H9 (cell line): ENCODE data around the gene OGFRL1. TPM values are rescaled to one million over a fixed set of nuclear protein-coding genes. Genes with fewer than 3 reads are reported as not detected.

Experiments used
- DNase-seq: peaks from one replicate; pipeline ENCODE4 v3.0.0-alpha.2; 2017
- H2AFZ ChIP-seq: one replicate; pipeline ENCODE4 v1.6.1; 2013; ENCODE audit warnings: mild to moderate bottlenecking, low read length, control low read depth, moderate library complexity
- H2AK5ac ChIP-seq: 2 replicates; pipeline ENCODE4 v1.6.1; 2013; ENCODE audit warnings: low read length, control low read depth, mixed read lengths; ENCODE audit not compliant: insufficient read length
- H2BK120ac ChIP-seq: one replicate; pipeline ENCODE4 v1.6.1; 2013; ENCODE audit warnings: low read depth, mild to moderate bottlenecking, low read length, control low read depth, inconsistent platforms; ENCODE audit not compliant: poor library complexity, severe bottlenecking
- H2BK12ac ChIP-seq: 2 replicates; pipeline ENCODE4 v1.6.1; 2013; ENCODE audit warnings: low read length, control low read depth, mixed read lengths, low read depth; ENCODE audit not compliant: insufficient read length
- H2BK15ac ChIP-seq: 2 replicates; pipeline ENCODE4 v1.6.1; 2013; ENCODE audit warnings: low read depth, low read length, control low read depth
- H2BK20ac ChIP-seq: one replicate; pipeline ENCODE4 v1.6.1; 2013; ENCODE audit warnings: low read depth, mild to moderate bottlenecking, low read length, control low read depth, inconsistent platforms; ENCODE audit not compliant: poor library complexity, severe bottlenecking
- H2BK5ac ChIP-seq: 2 replicates; pipeline ENCODE4 v1.6.1; 2013; ENCODE audit warnings: low read length, control low read depth, mixed read lengths; ENCODE audit not compliant: insufficient read length
- H3K14ac ChIP-seq: 2 replicates; pipeline ENCODE4 v1.6.1; 2013; ENCODE audit warnings: low read length, control low read depth; ENCODE audit not compliant: insufficient read depth
- H3K18ac ChIP-seq: 2 replicates; pipeline ENCODE4 v1.6.1; 2013; ENCODE audit warnings: low read depth, mild to moderate bottlenecking, mixed read lengths, low read length, control low read depth; ENCODE audit not compliant: insufficient read length
- H3K23ac ChIP-seq: 2 replicates; pipeline ENCODE4 v1.6.1; 2013; ENCODE audit warnings: low read length, control low read depth, mixed read lengths, low read depth; ENCODE audit not compliant: insufficient read length
- H3K23me2 ChIP-seq: 2 replicates; pipeline ENCODE4 v1.6.1; 2013; ENCODE audit warnings: low read depth, mild to moderate bottlenecking, mixed read lengths, low read length, control low read depth; ENCODE audit not compliant: insufficient read length, poor library complexity, severe bottlenecking
- H3K27ac ChIP-seq: 2 replicates; pipeline ENCODE4 v1.5.1; 2013; ENCODE audit warnings: low read length, control low read depth, mixed read lengths, low read depth; ENCODE audit not compliant: insufficient read length
- H3K27me3 ChIP-seq: 2 replicates; pipeline ENCODE4 v1.6.1; 2013; ENCODE audit warnings: low read length, control low read depth, inconsistent platforms; ENCODE audit not compliant: insufficient read depth
- H3K4ac ChIP-seq: 2 replicates; pipeline ENCODE4 v1.6.1; 2013; ENCODE audit warnings: low read depth, mild to moderate bottlenecking, control low read depth, inconsistent platforms, low read length, moderate library complexity
- H3K4me1 ChIP-seq: 2 replicates; pipeline ENCODE4 v1.6.1; 2013; ENCODE audit warnings: low read length, control low read depth, inconsistent platforms; ENCODE audit not compliant: insufficient read depth
- H3K4me2 ChIP-seq: 2 replicates; pipeline ENCODE4 v1.6.1; 2013; ENCODE audit warnings: low read length, control low read depth, mixed read lengths; ENCODE audit not compliant: insufficient read length, insufficient read depth
- H3K56ac ChIP-seq: 2 replicates; pipeline ENCODE4 v1.6.1; 2013; ENCODE audit warnings: low read depth, mild to moderate bottlenecking, mixed read lengths, low read length, control low read depth; ENCODE audit not compliant: insufficient read length
- H3K79me1 ChIP-seq: 2 replicates; pipeline ENCODE4 v1.6.1; 2013; ENCODE audit warnings: low read depth, mild to moderate bottlenecking, moderate library complexity, low read length, control low read depth, inconsistent platforms; ENCODE audit not compliant: insufficient read depth, poor library complexity, severe bottlenecking
- H3K79me2 ChIP-seq: 2 replicates; pipeline ENCODE4 v1.6.1; 2013; ENCODE audit warnings: low read length, control low read depth, inconsistent platforms; ENCODE audit not compliant: insufficient read depth
- H3K9ac ChIP-seq: 2 replicates; pipeline ENCODE4 v1.6.1; 2013; ENCODE audit warnings: low read length, control low read depth, mixed read lengths; ENCODE audit not compliant: insufficient read length; ENCODE audit errors: extremely low read depth
- H3K9me3 ChIP-seq: one replicate; pipeline ENCODE4 v1.6.1; 2013; ENCODE audit warnings: low read depth, low read length, inconsistent platforms; ENCODE audit not compliant: control insufficient read depth
- H3T11ph ChIP-seq: one replicate; pipeline ENCODE4 v1.6.1; 2013; ENCODE audit warnings: mild to moderate bottlenecking, low read length, control low read depth, inconsistent platforms
- H4K20me1 ChIP-seq: one replicate; pipeline ENCODE4 v1.6.1; 2013; ENCODE audit not compliant: control insufficient read depth, insufficient read length, insufficient read depth
- H4K5ac ChIP-seq: 2 replicates; pipeline ENCODE4 v1.6.1; 2013; ENCODE audit warnings: low read depth, mild to moderate bottlenecking, mixed read lengths, low read length, control low read depth; ENCODE audit not compliant: insufficient read length
- H4K8ac ChIP-seq: replicated peaks from 2 replicates; pipeline ENCODE4 v1.6.1; 2013; ENCODE audit warnings: low read length, control low read depth, mixed read lengths, low read depth; ENCODE audit not compliant: insufficient read length
- H4K91ac ChIP-seq: 2 replicates; pipeline ENCODE4 v1.6.1; 2013; ENCODE audit warnings: low read depth, mild to moderate bottlenecking, moderate library complexity, mixed read lengths, low read length, control low read depth; ENCODE audit not compliant: insufficient read length
- H3K27ac Mint-ChIP-seq, 3 experiments: 2 replicates in 2 of 3; 3 replicates in 1 of 3; pipeline ENCODE4 v1.8.0; 2020 to 2021; ENCODE audit warnings: mixed read lengths in 3 of 3, mild to moderate bottlenecking in 1 of 3, moderate library complexity in 1 of 3
- H3K27me3 Mint-ChIP-seq: 2 replicates; pipeline ENCODE4 v1.8.0; 2021; ENCODE audit warnings: low read depth, mild to moderate bottlenecking, moderate library complexity, mixed read lengths
- H3K36me3 Mint-ChIP-seq, 3 experiments: 2 replicates in 2 of 3; 3 replicates in 1 of 3; pipeline ENCODE4 v1.8.0; 2020 to 2021; ENCODE audit warnings: low read depth in 3 of 3, mixed read lengths in 3 of 3; ENCODE audit not compliant: insufficient read depth in 1 of 3
- H3K4me1 Mint-ChIP-seq, 2 experiments: 2 replicates each; pipeline ENCODE4 v1.8.0; 2020; ENCODE audit warnings: mixed read lengths in 2 of 2
- H3K4me3 Mint-ChIP-seq, 2 experiments: 2 replicates in 1 of 2; 3 replicates in 1 of 2; pipeline ENCODE4 v1.8.0; 2020 to 2021; ENCODE audit warnings: mild to moderate bottlenecking in 2 of 2, mixed read lengths in 2 of 2, moderate library complexity in 1 of 2
- H3K9me3 Mint-ChIP-seq, 2 experiments: 2 replicates in 1 of 2; 3 replicates in 1 of 2; pipeline ENCODE4 v1.8.0; 2020; ENCODE audit warnings: mild to moderate bottlenecking in 2 of 2, mixed read lengths in 2 of 2, moderate library complexity in 1 of 2
- total RNA-seq: library from RNA; stranded (reverse); gene quantifications from 2 replicates; pipeline ENCODE4 v1.2.1, GENCODE V29; 2021
- TF ChIP-seq, protein P1 (sequence below): fragments of 200-600 bp; sonication (generic); conservative IDR thresholded peaks from 3 replicates; pipeline ENCODE4 v1.8.0; 2021; ENCODE audit warnings: antibody characterized with exemption, mild to moderate bottlenecking

OGFRL1 gene
- total RNA-seq, 1 experiment from 2014 or later = 2.8 TPM

DNA sequence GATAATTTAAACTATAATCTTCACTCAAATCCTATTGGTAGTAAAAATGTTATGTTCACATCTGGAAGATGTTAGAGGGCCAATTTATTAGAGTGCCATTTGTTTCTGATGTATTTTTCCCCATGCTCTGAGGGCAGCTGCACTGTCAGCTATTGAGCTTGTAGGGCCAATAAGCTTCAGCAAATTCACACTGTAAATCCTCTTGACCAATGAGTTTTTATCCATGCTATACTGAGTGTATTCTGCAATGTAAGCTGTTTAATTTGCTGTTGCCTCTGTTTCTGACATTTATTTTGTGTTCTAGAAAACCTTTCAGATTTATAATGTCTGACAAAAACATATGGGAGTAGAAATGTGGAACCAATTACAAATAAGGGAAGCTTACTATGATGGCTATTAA is 62.6 kb downstream of the OGFRL1 start:
- no peak overlapping the region for H3K9ac ChIP-seq
- no peak overlapping the region for H2BK12ac ChIP-seq
- H3K27ac ChIP-seq = no peak overlapping the region
- no peak overlapping the region for H3T11ph ChIP-seq
- H4K5ac ChIP-seq = no peak overlapping the region
- H3K79me2 ChIP-seq = no peaks in the 10 kb centered on the region
- H4K91ac ChIP-seq = no peak overlapping the region
- no peak overlapping the region for H3K14ac ChIP-seq
- no peaks in the 10 kb centered on the region for H4K20me1 ChIP-seq
- H3K4me1 ChIP-seq = no peaks in the 10 kb centered on the region
- no peak overlapping the region for H3K4me2 ChIP-seq
- H3K56ac ChIP-seq = no peak overlapping the region
- no peak overlapping the region for H2BK15ac ChIP-seq
- H3K4ac ChIP-seq = no peak overlapping the region
- H3K23me2 ChIP-seq = no peaks in the 10 kb centered on the region
- H3K4me3 Mint-ChIP-seq = no peak overlapping the region
- no peak overlapping the region for H2BK5ac ChIP-seq
- H4K8ac ChIP-seq = no peak overlapping the region
- H3K27me3 ChIP-seq = no peaks in the 10 kb centered on the region
- no peaks in the 10 kb centered on the region for H3K79me1 ChIP-seq
- H2BK20ac ChIP-seq = no peak overlapping the region
- peaks cover 0 to 6% (median 4%) of the 10 kb centered on the region in 3 experiments; a peak in 3 of 7 replicates for H3K36me3 Mint-ChIP-seq
- H2AK5ac ChIP-seq = no peak overlapping the region
- H3K9me3 ChIP-seq = no peaks in the 10 kb centered on the region
- no peaks in the 10 kb centered on the region for H3K27me3 Mint-ChIP-seq
- H3K4me1 Mint-ChIP-seq = peaks cover 2% of the 10 kb centered on the region in 2 experiments; a peak in 2 of 4 replicates
- peaks cover 7 to 9% of the 10 kb centered on the region in 2 experiments; a peak in 4 of 5 replicates for H3K9me3 Mint-ChIP-seq
- H3K18ac ChIP-seq = no peak overlapping the region
- TF ChIP-seq, protein P1, sequence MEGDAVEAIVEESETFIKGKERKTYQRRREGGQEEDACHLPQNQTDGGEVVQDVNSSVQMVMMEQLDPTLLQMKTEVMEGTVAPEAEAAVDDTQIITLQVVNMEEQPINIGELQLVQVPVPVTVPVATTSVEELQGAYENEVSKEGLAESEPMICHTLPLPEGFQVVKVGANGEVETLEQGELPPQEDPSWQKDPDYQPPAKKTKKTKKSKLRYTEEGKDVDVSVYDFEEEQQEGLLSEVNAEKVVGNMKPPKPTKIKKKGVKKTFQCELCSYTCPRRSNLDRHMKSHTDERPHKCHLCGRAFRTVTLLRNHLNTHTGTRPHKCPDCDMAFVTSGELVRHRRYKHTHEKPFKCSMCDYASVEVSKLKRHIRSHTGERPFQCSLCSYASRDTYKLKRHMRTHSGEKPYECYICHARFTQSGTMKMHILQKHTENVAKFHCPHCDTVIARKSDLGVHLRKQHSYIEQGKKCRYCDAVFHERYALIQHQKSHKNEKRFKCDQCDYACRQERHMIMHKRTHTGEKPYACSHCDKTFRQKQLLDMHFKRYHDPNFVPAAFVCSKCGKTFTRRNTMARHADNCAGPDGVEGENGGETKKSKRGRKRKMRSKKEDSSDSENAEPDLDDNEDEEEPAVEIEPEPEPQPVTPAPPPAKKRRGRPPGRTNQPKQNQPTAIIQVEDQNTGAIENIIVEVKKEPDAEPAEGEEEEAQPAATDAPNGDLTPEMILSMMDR = no peak
- DNase-seq = no peak
- no peak overlapping the region for H3K23ac ChIP-seq
- H2BK120ac ChIP-seq = no peak overlapping the region
- no peak overlapping the region for H2AFZ ChIP-seq
- H3K27ac Mint-ChIP-seq = no peak overlapping the region
